Astrocyte of the spinal cord (primary cell): ENCODE data around the gene TXNDC16.

Experiments
- DNase-seq: peaks from one replicate; pipeline ENCODE4 v3.0.0; 2011; ENCODE audit warnings: low read depth, low spot score
- H3K4me3 ChIP-seq: 2 replicates; pipeline ENCODE4 v1.5.1; 2011; ENCODE audit warnings: low read depth, mild to moderate bottlenecking, low read length, moderate library complexity
- CTCF ChIP-seq: IDR thresholded peaks from 2 replicates; pipeline ENCODE4 v1.5.1; 2012; ENCODE audit warnings: low read depth, mild to moderate bottlenecking, low read length, inconsistent platforms
- in situ Hi-C: cut with HindIII; loops from 2 replicates; pipeline ENCODE4 v1.10.0; 2017; ENCODE audit warnings: low sequenced_read_pairs

TXNDC16 gene

GRCh38 chr14:52400846-52401245 lies 151.5 kb downstream of the TXNDC16 start:
- in situ Hi-C loops, result no loop called here
- TF ChIP-seq CTCF, result no peak
- H3K4me3 ChIP-seq, result no peak overlapping the region
- no peak for DNase-seq

- in situ Hi-C loops, result no loop called here
- DNase-seq, result peak; percentile 54
Measured at GRCh38 chr14:52399921-52400595, 152.2 kb downstream of the TXNDC16 start.

GRCh38 chr14:52399104-52399503 lies 153.2 kb downstream of the TXNDC16 start:
- H3K4me3 ChIP-seq, result no peak overlapping the region
- DNase-seq, result no peak
- TF ChIP-seq CTCF, result no peak
- in situ Hi-C loops, result no loop called here

More at GRCh38 chr14:52399921-52400595, 152.2 kb downstream of the TXNDC16 start:
- TF ChIP-seq CTCF, result peak; percentile 50
- H3K4me3 ChIP-seq, result no peak overlapping the region

GRCh38 chr14:52397844-52398243 lies 154.5 kb downstream of the TXNDC16 start:
- DNase-seq, result no peak
- TF ChIP-seq CTCF, result no peak
- no peak overlapping the region for H3K4me3 ChIP-seq
- in situ Hi-C loops, result no loop called here

- DNase-seq, result no peak
- in situ Hi-C loops, result no loop called here
- no peak for TF ChIP-seq CTCF
- no peak overlapping the region for H3K4me3 ChIP-seq
Measured at GRCh38 chr14:52395728-52396127, 156.6 kb downstream of the TXNDC16 start.

- in situ Hi-C loops, result no loop called here
- DNase-seq, result peak; percentile 83
- no peak for TF ChIP-seq CTCF
- H3K4me3 ChIP-seq, result no peak overlapping the region
Measured at GRCh38 chr14:52391881-52392615, 160.3 kb downstream of the TXNDC16 start.
